Left ventricle myocardium inferior (tissue), 1 donor: ENCODE measurements around the gene MYO1C. TPM values are rescaled to one million over a fixed set of nuclear protein-coding genes. Genes with fewer than 3 reads are reported as not detected.
A peak's percentile ranks its signal among the peaks of the same experiment; 100 is the strongest.
"Not testable (repeated sequence)": the region's sequence is repeated elsewhere in the genome, so short reads cannot be mapped to it uniquely, and the experiment has no call there.

Experiments
- DNase-seq: peaks from one replicate; pipeline ENCODE4 v3.0.0-alpha.2; 2020
- H3K27ac ChIP-seq: fragments of 200-600 bp; replicated peaks from 2 replicates; pipeline ENCODE4 v1.8.0; 2021
- H3K27me3 ChIP-seq: fragments of 200-600 bp; 2 replicates; pipeline ENCODE4 v1.8.0; 2021; ENCODE audit warnings: low read depth
- H3K36me3 ChIP-seq: fragments of 200-600 bp; 2 replicates; pipeline ENCODE4 v1.8.0; 2021
- H3K4me1 ChIP-seq: fragments of 200-600 bp; 2 replicates; pipeline ENCODE4 v1.8.0; 2021
- H3K4me3 ChIP-seq: fragments of 200-600 bp; 2 replicates; pipeline ENCODE4 v1.8.0; 2021; ENCODE audit warnings: mild to moderate bottlenecking, moderate library complexity
- H3K9me3 ChIP-seq: fragments of 200-600 bp; replicated peaks from 2 replicates; pipeline ENCODE4 v1.8.0; 2021
- intact Hi-C: fragments of 100-400 bp; cut with micrococcal nuclease; formaldehyde crosslinking; loops from one replicate; pipeline ENCODE4 v1.11.0; 2022
- total RNA-seq: library from RNA; stranded (reverse); fragmentation: NEBNext Ultra II Directional; extraction: Animal tissue kit (Norgen Biotek cat#: 25700); gene quantifications from one replicate; pipeline ENCODE4 v1.2.1, GENCODE V29; 2021
- TF ChIP-seq, protein P1 (sequence below): fragments of 200-600 bp; IDR thresholded peaks from 2 replicates; pipeline ENCODE4 v1.8.0; 2021; ENCODE audit warnings: antibody characterized with exemption, mild to moderate bottlenecking, borderline replicate concordance
- donor health status: DM: no; HTN: yes; CAD: no; lungs with severe emphysema.

The MYO1C gene
- total RNA-seq, 1 donor from 2014 or later = 150 TPM

DNA sequence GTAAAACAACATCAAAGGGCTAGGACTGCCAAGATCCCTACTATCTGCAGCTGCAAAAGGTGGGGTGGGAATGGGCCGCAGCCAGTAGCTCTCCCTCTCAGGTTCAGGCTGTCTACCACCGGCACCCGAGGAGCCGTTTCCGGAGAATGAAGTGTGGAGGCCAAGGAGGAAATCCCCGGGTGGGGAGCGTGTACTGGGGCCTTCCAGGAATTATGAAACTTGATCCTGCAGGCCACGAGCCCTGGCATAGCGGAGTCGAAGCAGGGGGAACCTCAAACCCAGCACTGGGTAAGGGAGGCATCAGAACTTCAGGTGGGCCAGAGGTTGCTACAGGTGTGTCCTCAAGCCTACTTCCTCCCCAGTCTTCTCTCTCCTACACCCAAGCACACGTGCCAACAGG is 18.8 kb upstream of the MYO1C start:
- DNase-seq = peak; percentile 56
- peak overlapping the region; percentile 96 for H3K27ac ChIP-seq
- H3K4me1 ChIP-seq = peaks cover 96% of the 10 kb centered on the region
- peak overlapping the region; percentile 24 for H3K4me3 ChIP-seq
- H3K9me3 ChIP-seq = no peaks in the 10 kb centered on the region
- intact Hi-C loops = loop anchor here (10.0 kb wide), 1 partner anchor 56 kb away; the partner anchor contains the start of gene CRK
- no peaks in the 10 kb centered on the region for H3K27me3 ChIP-seq
- H3K36me3 ChIP-seq = peaks cover 38% of the 10 kb centered on the region
- TF ChIP-seq, protein P1, sequence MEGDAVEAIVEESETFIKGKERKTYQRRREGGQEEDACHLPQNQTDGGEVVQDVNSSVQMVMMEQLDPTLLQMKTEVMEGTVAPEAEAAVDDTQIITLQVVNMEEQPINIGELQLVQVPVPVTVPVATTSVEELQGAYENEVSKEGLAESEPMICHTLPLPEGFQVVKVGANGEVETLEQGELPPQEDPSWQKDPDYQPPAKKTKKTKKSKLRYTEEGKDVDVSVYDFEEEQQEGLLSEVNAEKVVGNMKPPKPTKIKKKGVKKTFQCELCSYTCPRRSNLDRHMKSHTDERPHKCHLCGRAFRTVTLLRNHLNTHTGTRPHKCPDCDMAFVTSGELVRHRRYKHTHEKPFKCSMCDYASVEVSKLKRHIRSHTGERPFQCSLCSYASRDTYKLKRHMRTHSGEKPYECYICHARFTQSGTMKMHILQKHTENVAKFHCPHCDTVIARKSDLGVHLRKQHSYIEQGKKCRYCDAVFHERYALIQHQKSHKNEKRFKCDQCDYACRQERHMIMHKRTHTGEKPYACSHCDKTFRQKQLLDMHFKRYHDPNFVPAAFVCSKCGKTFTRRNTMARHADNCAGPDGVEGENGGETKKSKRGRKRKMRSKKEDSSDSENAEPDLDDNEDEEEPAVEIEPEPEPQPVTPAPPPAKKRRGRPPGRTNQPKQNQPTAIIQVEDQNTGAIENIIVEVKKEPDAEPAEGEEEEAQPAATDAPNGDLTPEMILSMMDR = no peak

DNA sequence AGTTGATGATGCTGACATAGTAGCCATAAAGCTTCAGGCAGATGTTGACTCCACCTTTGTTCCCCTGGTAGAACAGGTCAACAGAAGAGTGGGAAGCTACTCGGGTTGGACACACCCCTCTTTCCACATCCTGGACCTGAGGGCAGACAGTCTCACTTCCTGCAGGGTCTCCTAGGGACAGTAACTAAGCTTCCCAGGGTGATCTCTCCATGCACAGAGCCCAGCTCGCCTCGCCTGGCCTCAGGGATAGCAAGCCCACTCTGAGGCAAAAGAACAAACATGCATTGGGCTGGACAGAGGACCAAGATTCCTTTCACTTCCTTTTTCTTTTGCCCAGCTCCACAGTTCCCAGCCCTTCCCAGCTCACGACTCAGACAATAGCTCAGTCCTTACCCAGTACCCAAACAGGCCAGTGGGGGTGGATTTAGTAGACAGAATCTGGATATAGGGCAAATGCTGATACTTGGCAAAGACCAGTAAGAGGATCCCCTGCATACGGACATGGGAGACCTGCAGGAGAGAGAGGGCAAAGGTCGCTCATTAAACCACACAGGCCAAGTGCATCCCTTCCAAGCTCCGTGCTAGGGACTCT is 16.9 kb upstream of the MYO1C start:
- Histone ChIP-seq H3K9me3 (no peaks in the 10 kb centered on the region), H3K4me3 (no peak overlapping the region), H3K27ac (peak overlapping the region; percentile 96), H3K27me3 (no peaks in the 10 kb centered on the region), H3K36me3 (peaks cover 53% of the 10 kb centered on the region), H3K4me1 (peaks cover 96% of the 10 kb centered on the region)
- TF ChIP-seq, protein P1 = no peak
- no peak for DNase-seq
- intact Hi-C loops = no loop called here

DNA sequence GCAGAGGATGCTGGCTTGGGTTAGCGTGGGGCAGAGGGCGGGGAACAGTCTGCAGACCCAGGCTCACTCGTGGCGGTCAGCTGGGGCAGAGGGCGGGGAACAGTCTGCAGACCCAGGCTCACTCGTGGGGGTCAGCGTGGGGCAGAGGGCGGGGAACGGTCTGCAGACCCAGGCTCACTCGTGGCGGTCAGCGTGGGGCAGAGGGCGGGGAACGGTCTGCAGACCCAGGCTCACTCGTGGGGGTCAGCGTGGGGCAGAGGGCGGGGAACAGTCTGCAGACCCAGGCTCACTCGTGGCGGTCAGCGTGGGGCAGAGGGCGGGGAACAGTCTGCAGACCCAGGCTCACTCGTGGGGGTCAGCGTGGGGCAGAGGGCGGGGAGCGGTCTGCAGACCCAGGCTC is 16.2 kb upstream of the MYO1C start:
- H3K27ac ChIP-seq, DNase-seq, H3K27me3 ChIP-seq, intact Hi-C loops, H3K4me3 ChIP-seq, H3K9me3 ChIP-seq: not testable (repeated sequence)
- Histone ChIP-seq H3K4me1 (peaks cover 96% of the 10 kb centered on the region), H3K36me3 (peaks cover 50% of the 10 kb centered on the region)

DNA sequence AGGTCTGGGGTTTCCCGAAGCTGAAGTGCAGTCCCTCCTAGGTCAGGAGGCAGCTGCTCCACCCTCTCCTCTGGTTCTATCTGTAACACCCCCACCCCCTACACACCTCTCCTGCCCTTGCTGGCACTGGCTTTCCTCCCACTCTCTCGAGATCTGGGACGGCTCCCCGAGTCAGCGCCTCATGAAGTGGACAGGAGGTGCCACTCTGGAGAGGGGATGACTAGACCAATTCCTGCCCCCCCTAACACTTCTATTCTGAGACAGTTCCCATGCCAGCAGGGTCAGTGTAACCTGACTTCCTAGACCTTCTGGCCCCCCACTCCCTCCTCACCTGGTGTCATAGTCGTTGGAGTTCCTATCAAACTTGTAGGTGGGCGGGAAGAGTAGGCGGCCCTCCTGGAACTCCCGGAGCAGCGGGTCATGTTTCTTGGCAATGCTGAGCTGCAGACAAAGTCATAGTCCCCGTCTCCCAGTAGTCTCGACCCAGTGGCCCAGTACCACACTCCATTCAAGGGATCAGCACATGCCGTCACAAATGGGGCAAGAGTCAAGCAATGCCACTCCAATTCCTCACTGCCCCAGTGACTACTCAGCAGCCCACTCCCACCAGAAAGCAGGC is 14.3 kb upstream of the MYO1C start:
- Histone ChIP-seq H3K4me1 (peaks cover 81% of the 10 kb centered on the region), H3K9me3 (no peaks in the 10 kb centered on the region), H3K27ac (peak overlapping the region; percentile 75), H3K36me3 (peaks cover 43% of the 10 kb centered on the region), H3K4me3 (no peak overlapping the region), H3K27me3 (no peaks in the 10 kb centered on the region)
- TF ChIP-seq, protein P1 = no peak
- peak; percentile 61 for DNase-seq
- intact Hi-C loops = no loop called here

DNA sequence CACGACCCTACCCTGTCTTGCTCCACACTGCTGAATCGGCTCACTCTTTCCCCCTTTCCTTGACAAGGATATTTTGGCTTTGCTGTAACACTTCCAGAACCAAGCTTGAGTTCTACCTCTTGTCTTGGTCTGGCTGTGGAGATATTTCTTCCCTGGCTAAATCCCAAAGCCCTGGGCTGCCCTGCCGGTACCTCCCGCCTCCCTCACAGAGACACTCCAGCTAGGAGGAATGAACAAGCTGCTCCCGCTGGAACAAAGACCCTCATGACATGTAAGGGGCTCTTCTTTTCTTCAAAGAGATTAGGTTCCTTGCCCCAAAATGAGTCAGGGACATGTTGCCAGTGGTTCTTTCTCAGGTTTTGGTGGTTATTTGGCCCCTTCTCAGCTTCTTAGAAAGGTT is 13.1 kb upstream of the MYO1C start:
- no peaks in the 10 kb centered on the region for H3K27me3 ChIP-seq
- no peaks in the 10 kb centered on the region for H3K9me3 ChIP-seq
- DNase-seq = no peak
- H3K4me3 ChIP-seq = no peak overlapping the region
- TF ChIP-seq, protein P1 = no peak
- intact Hi-C loops = no loop called here
- H3K4me1 ChIP-seq = peaks cover 69% of the 10 kb centered on the region
- peak overlapping the region; percentile 75 for H3K27ac ChIP-seq
- peaks cover 49% of the 10 kb centered on the region for H3K36me3 ChIP-seq

DNA sequence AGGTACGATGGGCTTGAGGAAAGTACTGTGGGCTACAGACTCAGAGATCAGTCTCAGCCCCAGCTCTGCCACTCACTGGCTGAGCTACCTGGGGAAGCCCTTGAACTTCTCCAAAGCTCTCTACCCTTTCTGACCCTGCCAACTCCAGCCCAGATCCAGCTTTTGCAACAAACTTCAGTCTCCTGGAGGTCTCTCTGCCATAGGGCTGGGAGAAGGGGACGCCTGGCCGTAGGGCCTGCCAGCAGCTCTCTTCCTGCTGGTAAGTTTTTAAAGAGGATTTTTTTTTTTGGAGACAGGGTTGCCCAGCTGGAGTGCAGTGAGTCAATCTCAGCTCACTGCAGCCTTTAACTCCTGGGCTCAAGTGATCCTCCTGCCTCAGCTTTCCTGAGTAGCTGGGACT is 12.4 kb upstream of the MYO1C start:
- no peak for DNase-seq
- Histone ChIP-seq H3K27ac (peak overlapping the region; percentile 75), H3K4me3 (no peak overlapping the region), H3K4me1 (peaks cover 62% of the 10 kb centered on the region), H3K9me3 (no peaks in the 10 kb centered on the region), H3K36me3 (peaks cover 49% of the 10 kb centered on the region), H3K27me3 (no peaks in the 10 kb centered on the region)
- intact Hi-C loops = no loop called here
- TF ChIP-seq, protein P1 = no peak
